ENCODE results near the gene MGAT4B.

MGAT4B gene

GRCh38 chr5:179829732-179830435, 23.2 kb upstream of the MGAT4B start:
- intact Hi-C loops (cut with DNase I; ENCODE audit: low total_unique reads): no loop called here
- no peak for DNase-seq
- Histone ChIP-seq H3K36me3 (peaks cover 92 to 97% (median 95%) of the 10 kb centered on the region in 3 donors), H3K4me3 (no peak overlapping the region), H3K27me3 (no peaks in the 10 kb centered on the region), H3K27ac (no peak overlapping the region), H3K9me3 (no peaks in the 10 kb centered on the region), H3K4me1 (peaks cover 0 to 50% (median 28%) of the 10 kb centered on the region in 4 donors)
- TF ChIP-seq CTCF (IDR thresholded peaks at IDR 0.05): no peak

- no peak for DNase-seq
- H3K4me1 ChIP-seq: peaks cover 0 to 60% (median 38%) of the 10 kb centered on the region in 4 donors
- no peak for TF ChIP-seq CTCF (IDR thresholded peaks at IDR 0.05)
- H3K27me3 ChIP-seq: no peaks in the 10 kb centered on the region
- H3K9me3 ChIP-seq: no peaks in the 10 kb centered on the region
- no peak overlapping the region for H3K4me3 ChIP-seq
- intact Hi-C loops (cut with DNase I; ENCODE audit: low total_unique reads): no loop called here
- peak overlapping the region; percentile 5 to 29 for H3K27ac ChIP-seq
- peaks cover 96 to 100% (median 100%) of the 10 kb centered on the region in 3 donors for H3K36me3 ChIP-seq
Observed at GRCh38 chr5:179828756-179829421, 22.2 kb upstream of the MGAT4B start.

GRCh38 chr5:179827680-179828079, 21.0 kb upstream of the MGAT4B start:
- DNase-seq: no peak

GRCh38 chr5:179825655-179826182, 19.1 kb upstream of the MGAT4B start:
- Histone ChIP-seq H3K27me3 (no peaks in the 10 kb centered on the region), H3K36me3 (peaks cover 80 to 88% (median 87%) of the 10 kb centered on the region in 3 donors), H3K4me1 (peaks cover 0 to 76% (median 55%) of the 10 kb centered on the region in 4 donors), H3K27ac (no peak overlapping the region), H3K4me3 (no peak overlapping the region), H3K9me3 (no peaks in the 10 kb centered on the region)
- DNase-seq: no peak
- no peak for TF ChIP-seq CTCF (IDR thresholded peaks at IDR 0.05)
- intact Hi-C loops (cut with DNase I; ENCODE audit: low total_unique reads): no loop called here

More at GRCh38 chr5:179827680-179828079, 21.0 kb upstream of the MGAT4B start:
- TF ChIP-seq CTCF (IDR thresholded peaks at IDR 0.05): no peak
- intact Hi-C loops (cut with DNase I; ENCODE audit: low total_unique reads): no loop called here
- peaks cover 94 to 100% (median 100%) of the 10 kb centered on the region in 3 donors for H3K36me3 ChIP-seq
- H3K27ac ChIP-seq: peak overlapping the region; percentile 29 to 38
- H3K4me3 ChIP-seq: no peak overlapping the region
- no peaks in the 10 kb centered on the region for H3K27me3 ChIP-seq
- peaks cover 0 to 67% (median 48%) of the 10 kb centered on the region in 4 donors for H3K4me1 ChIP-seq
- H3K9me3 ChIP-seq: no peaks in the 10 kb centered on the region

- Histone ChIP-seq H3K9me3 (no peaks in the 10 kb centered on the region), H3K4me3 (no peak overlapping the region), H3K27me3 (no peaks in the 10 kb centered on the region), H3K4me1 (peaks cover 0 to 83% (median 61%) of the 10 kb centered on the region in 4 donors), H3K36me3 (peaks cover 70 to 78% (median 77%) of the 10 kb centered on the region in 3 donors), H3K27ac (no peak overlapping the region)
- DNase-seq: no peak
- TF ChIP-seq CTCF (IDR thresholded peaks at IDR 0.05): no peak
- intact Hi-C loops (cut with DNase I; ENCODE audit: low total_unique reads): loop anchor here (5.0 kb wide), 1 partner anchor 33 kb away; the partner anchor contains the start of gene MRNIP
Observed at GRCh38 chr5:179824745-179825112, 18.1 kb upstream of the MGAT4B start.
